Stomach (tissue), 9 donors: ENCODE results near the gene ADAM19. TPM values are rescaled to one million over a fixed set of nuclear protein-coding genes. Genes with fewer than 3 reads are reported as not detected.
A peak's percentile ranks its signal among the peaks of the same experiment; 100 is the strongest.

Experiments used
- DNase-seq, 2 donors: peaks; one replicate each; pipeline versions ENCODE4 v3.0.0 to v3.0.0-alpha.2; 2013 to 2019
- H3K27ac ChIP-seq, 5 donors: fragments of 200-600 bp in 4 of 5; sonication (generic) in 4 of 5; one replicate each; pipeline ENCODE4 v1.5.1; 2013 to 2019; ENCODE audit warnings: mild to moderate bottlenecking in 1 of 5, moderate library complexity in 1 of 5
- H3K27me3 ChIP-seq, 3 donors: fragments of 200-600 bp; sonication (generic); one replicate each; pipeline ENCODE4 v1.5.1; 2017 to 2019; ENCODE audit warnings: mixed run types in 1 of 3
- H3K36me3 ChIP-seq, 4 donors: fragments of 200-600 bp; sonication (generic); 1 replicate in 3 of 4; 2 replicates in 1 of 4; pipeline ENCODE4 v1.5.1; 2016 to 2019
- H3K4me1 ChIP-seq, 4 donors: fragments of 200-600 bp; sonication (generic); one replicate each; pipeline ENCODE4 v1.5.1; 2016 to 2019
- H3K4me3 ChIP-seq, 4 donors: fragments of 200-600 bp; sonication (generic) in 3 of 4; one replicate each; pipeline ENCODE4 v1.5.1; 2016 to 2019; ENCODE audit warnings: mild to moderate bottlenecking in 1 of 4
- H3K9me3 ChIP-seq, 4 donors: fragments of 200-600 bp; sonication (generic); one replicate each; pipeline ENCODE4 v1.5.1; 2016 to 2019
- CTCF ChIP-seq, 7 experiments: fragments of 450-650 bp in 4 of 7; fragments of 200-600 bp in 3 of 7; sonication (generic) in 3 of 7; IDR thresholded peaks; one replicate each; pipeline ENCODE4 v1.5.1; 2016 to 2019; ENCODE audit warnings: antibody characterized with exemption in 7 of 7, control low read depth in 2 of 7, mild to moderate bottlenecking in 1 of 7
- EP300 ChIP-seq: sonication (generic); formaldehyde crosslinking; IDR thresholded peaks from one replicate; pipeline ENCODE4 v1.6.1; 2017; ENCODE audit warnings: antibody characterized with exemption
- POLR2A ChIP-seq, 4 donors: fragments of 450-650 bp; IDR thresholded peaks; one replicate each; pipeline ENCODE4 v1.6.1; 2016; ENCODE audit warnings: antibody characterized with exemption in 4 of 4, control low read depth in 2 of 4, mild to moderate bottlenecking in 1 of 4, moderate library complexity in 1 of 4
- POLR2AphosphoS5 ChIP-seq, 3 donors: sonication (generic); formaldehyde crosslinking; IDR thresholded peaks; one replicate each; pipeline ENCODE4 v1.6.1; 2016; ENCODE audit warnings: antibody characterized with exemption in 3 of 3
- WGBS, 5 donors: extraction: QIAGEN DNeasy Blood & Tissue Kit in 3 of 5; methylation state at CpG; one replicate each; pipeline versions ENCODE4 v1.1.5 to v1.1.7; 2013 to 2018; 5-methylcytosine and 5-hydroxymethylcytosine counted together
- intact Hi-C: fragments of 100-400 bp; cut with DNase I; formaldehyde crosslinking; loops from one replicate; pipeline ENCODE4 v1.15.1; 2023; ENCODE audit warnings: low total_unique reads
- polyA plus RNA-seq, 3 donors: library from polyadenylated mRNA; stranded (reverse); fragments of 200-250 nt; gene quantifications; one replicate each; pipeline ENCODE4 v1.2.3, GENCODE V29; 2013
- total RNA-seq, 5 donors: library from RNA; depleted of rRNA; stranded (reverse); fragments of >200 nt; gene quantifications; one replicate each; pipeline versions ENCODE4 v1.1.0 to v1.2.3, GENCODE V29; 2014 to 2016
- donor health status: healthy with polysubstance abuse.
- donor health status: Bipolar disorder and iron deficiency.
- donor health status: healthy.

ADAM19 gene
- total and polyA plus RNA-seq, 8 donors: 1.2 to 42.8 (median 6.4) TPM

- no peaks in the 10 kb centered on the region for H3K9me3 ChIP-seq
- peak overlapping the region in 2 of 5 donors; percentile 13 to 40 for H3K27ac ChIP-seq
- DNase-seq: no peak
- H3K27me3 ChIP-seq: peaks cover 0 to 28% (median 15%) of the 10 kb centered on the region in 3 donors
- no peak for TF ChIP-seq CTCF (IDR thresholded peaks at IDR 0.05)
- no peak for TF ChIP-seq EP300
- no peak for TF ChIP-seq POLR2AphosphoS5 (IDR thresholded peaks at IDR 0.05)
- TF ChIP-seq POLR2A (IDR thresholded peaks at IDR 0.05): no peak
- peaks cover 7 to 30% (median 19%) of the 10 kb centered on the region in 4 donors for H3K4me1 ChIP-seq
- WGBS, 5 donors: 87 to 92% (median 89%) methylated on average over 8 of the region's 8 CpGs
- H3K4me3 ChIP-seq: no peak overlapping the region
- intact Hi-C loops: no loop called here
- H3K36me3 ChIP-seq: peaks cover 0 to 8% (median 0%) of the 10 kb centered on the region in 4 donors
These were observed 112.5 kb downstream of the ADAM19 start for GRCh38 chr5:157463081-157463480.

GRCh38 chr5:157460921-157461792 is 114.4 kb downstream of the ADAM19 start:
- H3K36me3 ChIP-seq: peaks cover 0 to under 1% (median 0%) of the 10 kb centered on the region in 4 donors
- WGBS, 5 donors: 86 to 94% (median 88%) methylated on average over 4 of the region's 4 CpGs
- peaks cover 0 to 28% (median 15%) of the 10 kb centered on the region in 3 donors for H3K27me3 ChIP-seq
- H3K4me1 ChIP-seq: peaks cover 7 to 30% (median 19%) of the 10 kb centered on the region in 4 donors
- H3K27ac ChIP-seq: peak overlapping the region in 1 of 5 donors; percentile 80
- intact Hi-C loops: no loop called here
- H3K4me3 ChIP-seq: peak overlapping the region in 3 of 4 donors; percentile 53 to 56 (median 54)
- no peak for DNase-seq
- TF ChIP-seq CTCF (IDR thresholded peaks at IDR 0.05) (no peak), POLR2A (IDR thresholded peaks at IDR 0.05) (no peak), EP300 (no peak), POLR2AphosphoS5 (IDR thresholded peaks at IDR 0.05) (no peak)
- H3K9me3 ChIP-seq: no peaks in the 10 kb centered on the region

GRCh38 chr5:157459715-157460599 is 115.6 kb downstream of the ADAM19 start, which contains the start of gene NIPAL4:
TSS of gene NIPAL4 (plus strand) at chr5:157460213. CDS start at chr5:157460321, 108 bp downstream.
- peak within 1 kb of the TSS; percentile 53 to 64 (median 55) for H3K4me3 ChIP-seq
- no peaks in the 10 kb centered on the region for H3K9me3 ChIP-seq
- no peaks in the 10 kb centered on the region for H3K36me3 ChIP-seq
- peak within 1 kb of the TSS in 3 of 5 donors; percentile 47 to 80 (median 58) for H3K27ac ChIP-seq
- H3K27me3 ChIP-seq: peaks cover 0 to 28% (median 15%) of the 10 kb centered on the region in 3 donors
- intact Hi-C loops: no loop called here
- peak in 1 of 2 donors; percentile 81 for DNase-seq
- 1 to 5% (median 3%) methylated on average over 14 to 54 of the region's 54 CpGs for WGBS, 5 donors
- peaks cover 7 to 28% (median 19%) of the 10 kb centered on the region in 4 donors for H3K4me1 ChIP-seq
- no peak for TF ChIP-seq EP300
- TF ChIP-seq POLR2AphosphoS5 (IDR thresholded peaks at IDR 0.05): no peak
- TF ChIP-seq CTCF (IDR thresholded peaks at IDR 0.05): no peak
- no peak for TF ChIP-seq POLR2A (IDR thresholded peaks at IDR 0.05)

GRCh38 chr5:157458835-157459234 is 116.7 kb downstream of the ADAM19 start:
- no peak for TF ChIP-seq POLR2A (IDR thresholded peaks at IDR 0.05)
- TF ChIP-seq POLR2AphosphoS5 (IDR thresholded peaks at IDR 0.05): no peak
- no peak for TF ChIP-seq CTCF (IDR thresholded peaks at IDR 0.05)
- no peak for TF ChIP-seq EP300
- Histone ChIP-seq H3K27ac (no peak overlapping the region), H3K4me1 (peaks cover 7 to 18% (median 13%) of the 10 kb centered on the region in 4 donors), H3K9me3 (no peaks in the 10 kb centered on the region), H3K27me3 (peaks cover 0 to 28% (median 15%) of the 10 kb centered on the region in 3 donors), H3K36me3 (no peaks in the 10 kb centered on the region), H3K4me3 (no peak overlapping the region)
- 85 to 96% (median 89%) methylated on average over 5 of the region's 5 CpGs for WGBS, 5 donors
- intact Hi-C loops: no loop called here
- DNase-seq: no peak
